GM18502 (cell line): ENCODE measurements around the gene DYNLT4.
"Not testable (repeated sequence)": the region's sequence is repeated elsewhere in the genome, so short reads cannot be mapped to it uniquely, and the experiment has no call there.

Experiments
- ATAC-seq: cut with Tn5 transposase; IDR thresholded peaks from one replicate; pipeline ENCODE4 v1.9.1; 2021; ENCODE audit warnings: mild to moderate bottlenecking; ENCODE audit not compliant: unreplicated experiment, poor library complexity

The DYNLT4 gene, protein sequence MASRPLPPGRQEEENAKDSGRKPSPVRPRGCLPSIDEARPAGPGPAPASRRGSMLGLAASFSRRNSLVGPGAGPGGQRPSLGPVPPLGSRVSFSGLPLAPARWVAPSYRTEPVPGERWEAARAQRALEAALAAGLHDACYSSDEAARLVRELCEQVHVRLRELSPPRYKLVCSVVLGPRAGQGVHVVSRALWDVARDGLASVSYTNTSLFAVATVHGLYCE

DNA sequence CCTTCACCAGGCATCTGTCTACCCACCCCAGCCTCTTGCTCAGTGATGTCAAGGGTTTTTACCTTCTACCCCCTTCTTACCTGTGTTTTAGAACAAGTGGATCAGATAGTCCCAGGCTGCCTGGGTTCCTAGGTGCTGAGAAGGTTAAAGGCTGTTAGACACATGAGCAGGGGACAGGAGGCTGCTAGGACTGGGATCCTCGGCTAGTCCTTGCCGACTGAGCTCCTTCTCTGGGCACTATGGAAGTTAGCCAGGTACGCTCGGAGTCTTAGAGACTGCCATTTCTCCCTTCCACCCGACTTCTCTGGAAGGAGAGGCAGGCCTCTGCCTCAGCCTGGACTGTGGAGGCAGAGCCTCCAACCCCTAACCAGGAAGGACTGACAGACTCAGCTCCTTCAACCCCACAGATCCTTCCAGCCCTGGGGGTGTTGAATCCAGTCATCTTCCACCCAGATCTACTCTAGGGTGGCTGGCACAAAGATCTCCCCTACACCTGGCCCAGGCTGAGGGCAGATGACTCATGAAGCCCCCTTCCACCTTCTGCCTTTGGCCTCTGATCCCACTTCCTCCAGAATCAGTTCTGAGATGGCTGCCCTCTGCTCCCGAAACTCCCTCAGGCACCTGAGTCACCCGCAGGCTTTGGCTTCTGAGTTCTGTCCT is at the start of gene DYNLT4:
Gene DYNLT4, minus strand, starts transcription at position 648 of the 660 bp plus-strand sequence. CDS start 683 bp downstream, outside the sequence.
- ATAC-seq: no peak

DNA sequence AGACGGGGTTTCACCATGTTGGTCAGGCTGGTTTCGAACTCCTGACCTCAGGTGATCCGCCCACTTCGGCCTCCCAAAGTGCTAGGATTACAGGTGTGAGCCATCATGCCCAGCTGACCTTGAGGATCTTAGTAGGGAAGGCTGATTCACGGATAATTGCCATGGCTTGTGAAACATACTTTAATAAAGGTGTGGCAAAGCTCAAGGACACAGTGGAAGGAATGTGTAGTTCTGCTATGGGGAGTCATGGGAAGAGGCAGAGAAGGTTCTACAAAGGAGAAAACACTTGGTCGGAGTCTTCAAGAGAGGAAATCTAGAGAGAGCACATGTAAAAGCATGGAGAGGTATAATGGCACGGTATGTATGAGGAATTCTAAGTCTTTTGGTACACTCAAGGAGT is 48.6 kb upstream of the DYNLT4 start:
- no peak for ATAC-seq

DNA sequence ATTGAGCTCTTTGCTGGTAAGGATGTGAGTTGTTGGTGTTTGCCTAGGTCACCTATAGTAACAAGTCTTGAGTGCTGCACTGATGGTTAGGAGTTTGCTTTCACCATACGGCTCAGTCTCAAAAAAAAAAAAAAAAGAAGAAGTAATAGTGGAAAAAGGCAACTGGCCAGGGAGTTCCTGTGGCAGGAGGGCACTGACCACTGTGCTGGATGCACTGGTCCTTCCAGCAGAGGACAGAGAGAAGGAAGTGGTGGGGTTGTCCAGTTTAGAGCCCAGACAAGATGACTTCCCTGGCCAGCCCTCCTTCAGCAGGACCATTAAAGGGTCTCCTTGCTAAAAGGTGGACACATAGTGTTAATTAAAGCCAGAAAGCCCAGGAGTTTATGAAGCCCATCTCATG is 47.8 kb upstream of the DYNLT4 start:
- no peak for ATAC-seq

DNA sequence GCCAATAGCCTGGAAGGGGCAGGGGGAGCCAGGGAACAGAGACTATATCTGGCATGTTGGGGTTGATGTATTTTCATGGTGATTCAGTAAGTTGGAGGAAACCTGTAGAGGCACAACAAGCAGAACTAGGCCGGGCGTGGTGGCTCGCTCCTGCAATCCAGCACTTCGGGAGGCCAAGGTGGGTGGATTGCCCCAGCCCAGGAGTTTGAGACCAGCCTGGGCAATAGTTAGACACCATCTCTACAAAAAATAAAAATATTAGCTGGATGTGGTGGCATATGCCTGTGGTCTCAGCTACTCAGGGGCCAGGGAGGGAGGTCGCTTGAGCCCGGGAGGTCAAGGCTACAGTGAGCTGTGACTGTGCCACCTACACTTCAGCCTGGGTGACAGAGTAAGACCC is 46.0 kb upstream of the DYNLT4 start:
- ATAC-seq: no peak

DNA sequence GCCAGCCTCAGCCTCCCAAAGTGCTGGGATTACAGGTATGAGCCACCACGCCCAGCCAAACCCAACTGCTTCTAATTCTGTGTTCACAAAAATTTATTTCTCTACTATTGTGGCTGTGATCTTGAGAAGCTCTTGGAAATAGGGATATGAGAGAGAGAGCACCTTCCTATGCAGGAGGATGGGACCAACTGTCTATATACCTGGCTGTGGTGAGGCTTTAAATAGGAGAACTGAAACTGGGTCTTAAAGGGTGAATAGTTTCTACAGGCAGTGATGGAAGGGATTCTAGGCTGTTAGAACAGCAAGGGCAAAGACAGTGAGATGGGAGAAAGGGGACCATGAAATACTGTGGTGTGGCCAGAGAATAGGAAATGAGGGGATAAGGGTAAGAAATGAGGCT is 44.2 kb upstream of the DYNLT4 start:
- ATAC-seq: no peak

DNA sequence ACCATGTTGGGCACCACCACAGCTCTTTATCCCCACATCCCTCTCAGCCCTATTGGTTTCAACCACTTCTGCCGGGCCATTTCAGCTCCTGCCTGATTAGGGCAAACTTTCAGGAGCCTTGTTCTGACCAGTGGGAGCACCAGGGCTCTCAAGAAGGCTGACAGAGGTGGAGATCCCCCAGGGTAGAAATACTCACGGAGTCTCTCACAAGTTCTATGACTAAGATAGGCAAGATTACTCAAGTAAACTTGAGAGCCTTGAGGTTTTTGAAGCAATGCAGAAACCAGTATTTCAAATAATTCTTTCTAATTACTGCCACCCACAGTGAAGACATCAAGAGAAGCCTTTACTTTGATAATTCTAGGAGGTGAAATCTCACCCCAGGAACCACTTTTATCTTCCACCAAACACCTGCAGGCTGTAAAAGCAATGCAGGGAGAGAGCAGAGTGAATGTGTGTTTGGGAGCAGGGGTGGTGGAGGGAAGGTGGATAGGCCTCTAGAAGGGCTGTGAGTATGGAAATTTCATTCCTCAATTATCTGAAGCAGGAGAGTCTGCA is 42.5 kb upstream of the DYNLT4 start:
- no peak for ATAC-seq

DNA sequence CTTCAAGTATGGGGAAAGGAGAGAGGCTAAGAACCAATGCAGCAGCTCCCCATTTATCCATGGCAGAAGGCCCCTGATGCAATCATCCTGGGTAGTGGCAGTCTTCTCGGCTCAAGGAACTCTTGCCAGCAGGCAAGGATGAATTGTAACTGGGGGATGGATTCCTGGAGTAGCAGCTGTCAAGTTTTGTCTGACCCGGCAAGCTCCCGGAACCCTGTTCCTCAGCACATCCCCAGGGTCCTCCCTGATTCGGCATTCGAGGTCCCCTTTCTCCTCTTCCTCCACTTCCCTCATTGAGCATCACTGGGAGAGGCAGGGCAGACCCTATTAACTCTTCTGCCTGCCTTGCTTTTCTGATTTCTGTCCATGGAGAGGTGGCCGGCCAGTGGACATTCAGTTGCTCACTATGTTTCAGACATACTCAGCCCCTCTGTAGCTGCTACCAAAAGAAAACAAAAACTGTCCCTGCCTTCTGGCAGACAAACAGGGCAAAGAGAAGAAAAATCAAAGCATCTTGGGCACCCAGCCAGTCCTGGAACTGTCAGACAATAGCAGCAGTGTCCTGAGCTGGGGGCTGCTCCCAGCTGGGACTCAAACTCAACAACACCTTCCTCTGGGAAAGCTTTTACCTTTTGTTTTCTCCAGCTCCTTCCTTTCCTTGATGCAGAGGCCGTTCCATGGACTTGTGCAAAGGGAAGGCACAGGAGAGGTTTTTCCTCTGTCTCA is 41.5 kb upstream of the DYNLT4 start:
- no peak for ATAC-seq

DNA sequence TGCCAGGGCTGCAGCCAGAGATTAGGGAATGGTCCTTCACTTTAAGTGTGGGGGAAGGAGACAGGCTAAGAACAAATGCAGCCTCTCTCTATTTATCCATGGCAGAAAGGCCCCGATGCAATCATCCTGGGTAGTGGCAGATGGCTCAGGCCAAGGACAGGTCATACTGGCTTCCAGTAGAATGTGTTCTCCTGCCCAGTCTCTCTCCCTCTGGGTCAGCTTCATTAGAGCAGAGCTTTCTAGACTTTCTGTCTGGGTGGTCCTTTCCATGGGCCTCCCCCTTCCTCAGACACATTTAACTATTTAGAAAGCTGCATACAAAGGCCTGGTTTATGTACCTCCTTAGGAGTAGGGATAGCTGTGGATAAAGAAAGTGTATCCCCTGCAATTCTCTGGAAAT is 40.7 kb upstream of the DYNLT4 start:
- no peak for ATAC-seq

DNA sequence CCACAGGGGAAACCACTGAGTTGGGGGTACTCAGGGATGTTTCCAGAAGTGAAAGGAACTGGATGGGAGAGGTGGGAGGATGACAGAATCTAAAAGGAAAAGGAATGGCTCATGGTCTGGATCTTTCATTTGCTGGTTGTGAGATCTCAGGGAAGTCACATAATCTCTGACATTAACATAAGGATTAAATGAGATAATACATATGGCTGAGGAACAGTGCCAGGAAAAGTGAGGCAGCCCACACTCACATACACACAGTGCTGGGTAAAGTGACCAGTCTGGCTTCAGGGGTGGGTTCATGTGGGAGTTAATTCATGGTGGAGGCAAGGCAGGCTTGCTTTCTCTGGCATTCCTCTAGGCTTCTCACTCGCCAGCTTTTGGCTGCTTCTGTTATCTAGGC is 39.8 kb upstream of the DYNLT4 start:
- ATAC-seq: no peak

DNA sequence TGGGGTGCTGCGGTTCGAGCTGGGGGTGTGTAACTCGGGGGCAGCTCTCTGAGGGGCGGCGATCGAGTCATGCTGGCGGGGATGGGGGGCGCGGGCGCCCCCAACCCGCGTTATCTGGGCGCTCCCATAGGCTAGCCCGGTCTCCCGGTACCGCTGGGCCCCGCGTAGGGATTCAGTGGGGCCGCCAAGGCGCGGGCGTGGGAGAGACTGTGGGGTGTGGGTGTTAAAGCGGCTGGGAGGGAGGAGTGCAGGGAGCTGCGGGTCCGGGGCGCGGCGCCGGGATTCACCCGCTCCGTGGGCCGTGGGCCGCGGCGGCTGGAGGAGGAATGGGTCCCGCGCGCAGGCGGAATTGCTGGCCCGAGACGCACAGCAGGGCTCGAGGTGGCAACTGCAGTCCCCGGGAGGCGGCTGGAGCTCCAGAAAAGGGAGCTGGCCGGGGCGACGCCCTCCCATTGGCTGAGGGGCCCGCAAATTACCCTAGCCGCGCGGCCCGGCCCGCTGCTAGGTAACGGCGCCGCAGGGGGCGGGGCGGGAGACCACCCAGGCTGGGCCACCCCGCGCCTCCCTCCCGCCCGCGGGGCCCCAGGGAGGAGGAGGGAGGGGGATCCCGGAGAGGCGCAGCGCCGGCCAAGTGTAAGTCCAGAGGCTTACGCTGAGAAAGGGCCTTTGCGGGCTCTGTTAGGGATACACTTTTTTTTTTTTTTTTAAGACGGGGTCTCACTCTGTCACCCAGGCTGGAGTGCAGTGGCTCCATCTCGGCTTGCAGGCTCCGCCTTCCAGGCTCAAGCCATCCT is 35.9 kb upstream of the DYNLT4 start, which contains the start of gene PTCH2:
Gene PTCH2, minus strand, starts transcription at position 392 of the 794 bp plus-strand sequence. Its CDS starts 321 bp downstream, at position 71.
- no peak for ATAC-seq

DNA sequence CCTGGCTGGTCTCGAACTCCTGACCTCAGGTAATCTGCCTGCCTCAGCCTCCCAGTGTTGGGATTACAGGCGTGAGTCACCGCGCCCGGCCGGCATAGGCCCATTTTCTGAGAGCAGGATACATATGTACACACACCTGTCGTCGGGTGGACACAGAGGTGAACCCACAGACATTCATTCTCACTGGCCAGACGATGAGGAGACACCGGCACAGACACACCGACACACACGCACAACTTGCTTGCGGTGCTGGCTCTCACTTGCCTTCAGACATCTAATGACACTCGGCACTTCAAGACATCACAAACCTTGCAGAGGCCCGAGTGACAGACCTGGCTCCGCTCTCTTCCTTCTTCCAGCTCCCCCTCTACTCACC is 35.3 kb upstream of the DYNLT4 start:
- ATAC-seq: no peak

DNA sequence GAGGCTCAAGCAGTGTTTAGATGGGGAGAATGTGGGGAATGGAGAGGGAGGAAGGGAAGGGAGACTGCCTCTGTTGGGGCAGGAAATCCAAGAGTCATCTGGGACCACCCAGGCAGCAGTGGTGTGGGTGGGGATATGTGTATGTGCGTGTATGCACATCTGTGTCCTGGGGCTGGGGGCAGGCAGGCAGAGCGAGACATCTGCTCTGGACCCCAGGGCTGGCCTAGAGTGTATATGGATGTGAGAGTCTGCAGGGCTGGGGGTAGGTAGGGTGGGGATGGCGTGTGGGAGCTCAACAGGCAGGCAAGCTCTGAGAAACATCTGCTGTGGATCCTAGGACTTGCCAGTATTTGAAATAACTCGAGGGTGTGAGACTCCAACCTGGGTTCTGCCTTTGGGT is 32.4 kb upstream of the DYNLT4 start:
- ATAC-seq: no peak

DNA sequence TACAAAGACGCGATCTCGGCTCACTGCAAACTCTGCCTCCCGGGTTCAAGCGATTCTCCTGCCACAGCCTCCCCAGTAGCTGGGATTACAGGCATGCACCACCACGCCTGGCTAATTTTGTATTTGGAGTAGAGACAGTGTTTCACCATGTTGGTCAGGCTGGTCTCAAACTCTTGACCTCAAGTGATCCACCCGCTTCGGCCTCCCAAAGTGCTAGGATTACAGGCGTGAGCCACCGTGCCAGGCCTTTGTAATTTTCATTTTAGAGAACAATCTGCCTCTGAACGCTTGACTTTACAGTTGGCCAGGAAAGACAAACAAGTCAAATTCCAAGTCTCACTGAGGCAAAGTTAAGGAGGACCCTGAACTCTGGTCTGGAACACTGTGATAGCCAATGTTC is 31.1 kb upstream of the DYNLT4 start:
- not testable (repeated sequence) for ATAC-seq

DNA sequence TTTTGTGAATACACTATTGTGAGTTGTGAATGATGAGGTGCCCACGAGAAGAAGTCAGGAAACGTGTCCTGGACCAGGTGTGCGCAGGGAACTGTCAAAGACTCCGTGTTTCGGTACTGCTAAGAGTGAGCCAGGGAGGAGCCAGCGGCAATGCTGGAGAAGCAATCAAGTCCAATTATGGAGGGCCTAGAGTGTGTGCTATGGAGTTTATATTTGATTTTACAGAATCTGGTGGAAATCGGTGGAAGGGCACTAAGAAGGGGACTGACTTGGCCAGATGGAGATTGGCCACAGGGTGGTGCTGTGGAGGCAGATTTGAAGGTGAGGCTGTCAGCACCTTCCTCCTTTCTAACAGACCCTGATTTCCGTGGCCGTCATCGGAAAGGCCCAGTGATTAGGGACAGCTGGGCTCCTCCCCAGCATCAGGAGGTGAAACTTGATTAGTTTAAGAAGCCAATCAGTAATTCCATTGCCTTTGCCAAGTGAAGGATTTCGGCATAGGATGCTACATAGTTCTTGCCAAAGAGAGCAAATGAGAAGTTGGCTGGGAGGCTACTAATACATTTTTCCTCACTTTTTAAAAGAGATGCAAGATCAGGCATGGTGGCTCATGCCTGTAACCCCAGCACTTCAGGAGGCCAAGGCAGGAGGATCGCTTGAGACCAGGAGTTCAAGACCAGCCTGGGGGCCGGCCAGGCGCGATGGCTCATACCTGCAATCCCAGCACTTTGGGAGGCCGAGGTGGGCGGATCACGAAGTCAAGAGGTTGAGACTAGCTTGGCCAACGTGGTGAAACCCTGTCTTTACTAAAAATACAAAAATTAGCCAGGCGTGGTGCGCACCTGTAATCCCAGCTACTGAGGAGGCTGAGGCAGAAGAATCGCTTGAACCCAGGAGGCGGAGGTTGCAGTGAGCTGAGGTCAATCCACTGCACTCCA is 28.9 kb upstream of the DYNLT4 start:
- ATAC-seq: no peak

DNA sequence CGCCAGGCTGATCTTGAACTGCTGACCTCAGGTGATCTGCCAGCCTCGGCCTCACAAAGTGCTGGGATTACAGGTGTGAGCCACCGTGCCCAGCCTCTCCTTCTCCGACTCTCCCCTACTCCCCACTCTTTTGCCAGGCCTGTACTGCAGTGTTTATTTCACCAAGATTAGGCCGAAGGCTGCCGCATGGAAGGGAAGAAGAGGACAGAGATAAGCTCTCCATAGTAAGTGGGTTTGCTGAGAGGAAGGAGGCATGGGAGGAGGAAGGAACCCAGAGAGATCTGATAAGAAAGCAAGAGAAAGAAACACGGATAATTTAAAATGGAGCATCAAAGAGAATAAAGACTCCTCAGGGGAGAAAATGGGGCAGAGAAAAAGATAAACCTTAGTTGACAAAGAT is 27.2 kb upstream of the DYNLT4 start:
- ATAC-seq: no peak

DNA sequence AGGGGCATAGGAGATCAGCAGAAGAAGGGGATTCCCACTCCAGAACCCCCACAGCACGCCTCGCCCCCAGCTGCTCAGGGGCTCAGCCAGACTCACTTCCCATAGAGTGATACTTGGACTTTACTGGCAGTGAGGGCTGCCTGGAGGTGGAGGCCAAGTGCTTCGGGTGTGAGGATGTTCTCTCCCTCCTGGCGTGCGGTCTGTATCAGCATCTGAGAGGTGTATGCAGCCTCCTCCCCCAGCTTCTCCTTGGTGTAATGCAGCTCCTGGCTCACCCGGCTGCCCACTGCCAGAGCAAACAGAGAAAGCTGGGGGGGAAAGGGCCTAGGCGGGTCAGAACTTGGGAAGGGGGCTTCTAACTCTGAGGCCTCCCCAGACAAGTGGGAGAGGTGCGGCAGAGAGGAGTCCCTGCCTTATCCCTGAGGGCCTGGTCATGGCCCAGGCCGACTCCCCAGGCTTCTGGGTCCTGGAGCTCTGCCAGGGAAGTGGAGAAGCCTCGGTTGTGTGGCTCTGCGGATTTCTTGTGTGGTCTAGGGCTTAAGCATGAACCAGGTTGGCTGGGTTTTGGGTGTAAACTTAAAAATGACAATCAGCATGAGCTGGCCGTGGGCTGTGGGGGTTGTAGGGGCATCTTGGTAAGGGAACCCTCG is 25.0 kb upstream of the DYNLT4 start:
- no peak for ATAC-seq

DNA sequence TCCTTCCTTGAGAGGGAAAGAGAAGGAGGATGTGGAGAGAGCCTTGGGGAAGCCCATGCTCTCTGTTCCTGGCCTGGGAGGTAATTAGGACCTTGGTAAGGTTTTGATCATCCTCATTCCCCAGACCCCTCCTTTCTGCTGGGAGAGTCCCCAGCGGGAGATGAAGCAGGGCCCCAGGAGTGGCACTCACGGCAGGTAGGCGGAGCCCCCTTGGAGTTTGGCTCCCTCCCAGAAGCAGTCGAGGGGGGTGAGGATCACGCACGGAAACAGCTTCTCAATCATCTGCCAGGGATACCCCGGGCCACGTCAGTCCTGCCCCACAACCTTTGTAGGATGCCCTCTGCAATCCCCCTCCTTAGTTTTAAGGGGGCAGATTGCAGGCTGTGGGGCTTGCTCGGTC is 24.4 kb upstream of the DYNLT4 start:
- ATAC-seq: no peak

DNA sequence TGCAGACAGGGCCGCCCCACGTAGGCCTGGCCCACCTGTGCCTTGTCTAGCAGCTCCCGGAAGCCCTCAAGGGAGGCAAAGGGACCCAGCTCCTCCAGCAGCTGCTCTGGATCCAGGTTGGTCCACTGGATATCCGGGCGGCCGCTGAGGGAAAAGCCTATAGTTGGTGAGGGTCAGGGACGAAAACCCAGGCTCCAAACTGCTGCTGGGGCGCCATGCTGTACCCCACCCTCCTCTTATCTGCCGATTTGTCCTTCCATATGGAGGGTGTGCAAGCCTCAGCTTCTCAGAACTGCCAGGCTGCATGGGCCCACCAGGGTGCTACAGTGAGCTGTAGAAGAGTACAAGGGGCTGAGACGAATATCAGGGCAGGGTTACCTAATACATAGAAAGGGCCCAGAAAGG is 23.8 kb upstream of the DYNLT4 start:
- ATAC-seq: no peak
